HG03565 (cell line): ENCODE data around the gene SVOPL.

Experiments used
- ATAC-seq: cut with Tn5 transposase; IDR thresholded peaks from one replicate; pipeline ENCODE4 v1.9.1; 2021; ENCODE audit warnings: mild to moderate bottlenecking, moderate library complexity; ENCODE audit not compliant: unreplicated experiment

The SVOPL gene

DNA sequence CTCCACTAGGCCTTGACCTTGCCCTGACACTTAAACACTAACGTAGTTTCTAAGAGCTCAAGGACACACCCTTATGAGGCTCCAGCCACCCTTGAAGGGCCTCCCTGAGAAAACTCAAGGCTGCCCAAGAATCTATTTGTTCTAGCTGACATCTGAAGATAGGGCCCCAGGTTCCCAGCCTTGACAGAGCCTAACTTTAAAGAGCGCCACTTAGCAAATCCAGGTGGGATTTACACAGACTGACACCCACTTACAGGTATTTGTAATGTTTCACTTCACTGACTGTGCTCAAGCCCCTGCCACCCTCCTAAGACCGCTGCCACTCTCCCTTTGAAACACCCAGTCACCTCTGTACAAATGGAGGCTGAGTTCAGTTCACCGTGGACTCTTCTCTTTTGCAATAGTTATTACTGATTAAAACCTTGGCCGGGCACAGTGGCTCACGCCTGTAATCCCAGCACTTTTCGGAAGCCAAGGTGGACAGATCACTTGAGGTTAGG is 90.4 kb downstream of the SVOPL start:
- ATAC-seq = no peak

DNA sequence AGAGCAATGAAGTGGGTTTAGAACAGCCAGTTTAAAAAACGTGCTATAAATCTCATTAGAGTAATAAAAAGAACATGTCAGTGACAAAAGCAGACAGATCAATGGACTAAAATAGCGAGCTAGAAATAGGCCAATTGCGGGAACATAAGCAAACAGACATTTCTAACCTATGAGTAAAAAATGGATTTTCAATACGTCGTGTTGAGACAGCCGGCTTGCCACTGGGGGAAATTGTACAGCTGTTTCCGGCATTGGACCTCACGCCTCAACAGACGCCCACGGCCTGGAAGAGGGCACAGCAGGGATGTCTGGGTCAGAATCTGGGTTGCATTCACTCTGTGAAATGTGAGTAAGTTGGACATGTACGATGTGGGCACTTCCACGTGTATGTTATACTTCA is 92.9 kb downstream of the SVOPL start:
- ATAC-seq = no peak

DNA sequence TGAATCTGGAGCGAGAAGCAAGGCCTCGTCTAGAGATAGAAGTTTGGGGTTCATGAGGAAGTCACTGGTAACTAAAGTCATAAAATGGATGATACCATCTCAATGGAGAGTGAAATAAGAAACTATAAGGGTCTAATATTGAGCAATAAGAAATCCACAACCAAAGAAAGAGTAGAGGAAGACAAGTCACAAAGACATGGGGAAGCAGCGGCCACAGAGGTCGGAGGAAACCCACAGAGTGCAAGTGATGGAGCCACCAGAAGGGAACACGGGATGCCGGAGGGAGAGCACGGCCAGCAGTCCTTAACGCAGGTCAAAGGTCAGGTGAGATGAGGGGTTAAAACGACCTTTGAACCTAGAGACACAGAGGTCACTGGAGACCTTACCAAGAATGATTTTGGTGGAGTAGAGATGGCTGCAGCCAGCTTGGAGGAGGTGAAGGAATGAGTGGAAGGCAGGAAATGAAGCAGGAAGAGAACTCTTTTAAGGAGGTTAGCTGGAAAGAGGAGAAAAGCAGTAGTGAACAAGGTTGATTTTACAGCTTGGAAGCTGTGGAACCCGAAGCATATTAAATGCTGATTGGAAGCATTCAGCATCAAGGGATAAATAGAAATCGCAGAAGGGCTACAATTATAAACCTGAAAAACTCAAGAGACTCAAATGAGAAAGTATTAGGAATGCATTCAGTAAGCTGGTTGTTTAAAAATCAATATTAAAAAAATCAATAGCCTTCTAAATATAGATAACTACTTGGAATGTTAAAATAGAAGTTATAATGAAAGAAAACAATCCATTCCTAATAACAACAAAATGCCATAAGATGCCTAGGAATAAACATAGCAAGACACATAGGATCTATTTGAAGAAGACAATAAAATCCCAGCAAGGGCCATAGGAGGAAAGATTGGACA is 93.7 kb downstream of the SVOPL start:
- no peak for ATAC-seq

DNA sequence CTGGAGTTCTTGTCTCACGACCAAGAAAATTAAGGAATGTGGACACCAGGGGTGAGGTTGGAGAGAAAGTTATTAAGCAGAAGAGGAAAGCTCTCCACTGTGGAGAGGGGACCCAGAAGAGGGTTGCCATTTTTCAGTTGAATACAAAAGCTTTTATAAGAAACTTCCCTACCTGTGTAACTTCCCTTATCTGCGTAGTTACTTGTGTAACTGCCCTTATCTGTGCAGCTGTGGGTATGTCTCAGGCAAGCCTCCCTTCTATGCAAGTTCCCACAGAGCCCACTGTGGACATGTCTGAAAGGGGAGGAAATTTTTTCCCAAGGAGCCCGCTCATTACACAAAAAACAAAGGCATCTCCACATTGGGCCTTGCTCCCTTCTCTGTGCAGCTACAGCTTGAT is 94.9 kb downstream of the SVOPL start:
- no peak for ATAC-seq

DNA sequence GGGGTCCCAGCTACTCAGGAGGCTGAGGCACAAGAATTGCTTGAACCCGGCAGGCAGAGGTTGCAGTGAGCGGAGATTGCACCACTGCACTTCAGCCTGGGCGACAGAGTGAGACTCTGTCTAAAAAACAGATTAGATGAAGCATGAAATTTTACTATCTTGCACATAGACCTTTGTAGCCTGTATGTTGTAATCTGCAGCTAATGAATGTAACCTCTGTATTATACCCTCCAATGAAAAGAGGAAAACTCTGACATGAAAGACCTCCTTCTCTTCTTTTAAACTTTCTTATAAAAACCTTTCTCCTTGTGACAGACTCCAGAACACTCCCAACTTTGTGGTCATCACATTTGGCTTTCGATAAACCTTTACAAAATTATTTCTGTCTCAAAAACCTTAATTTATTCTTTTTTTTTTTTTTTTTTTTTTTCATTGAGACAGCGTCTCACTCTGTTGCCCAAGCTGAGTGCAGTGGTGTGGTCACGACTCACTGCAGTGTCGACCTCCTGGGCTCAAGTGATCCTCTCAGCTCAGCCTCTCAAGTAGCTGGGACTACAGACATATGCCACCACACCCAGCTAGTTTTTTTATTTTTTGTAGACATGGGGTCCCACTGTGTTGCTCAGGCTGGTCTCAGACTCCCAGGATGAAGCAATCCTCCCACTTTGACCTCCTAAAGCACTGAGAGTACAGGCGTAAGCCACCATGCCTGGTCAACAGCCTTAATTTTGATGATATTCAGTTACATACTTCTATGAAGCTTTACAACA is 97.4 kb downstream of the SVOPL start:
- no peak for ATAC-seq

DNA sequence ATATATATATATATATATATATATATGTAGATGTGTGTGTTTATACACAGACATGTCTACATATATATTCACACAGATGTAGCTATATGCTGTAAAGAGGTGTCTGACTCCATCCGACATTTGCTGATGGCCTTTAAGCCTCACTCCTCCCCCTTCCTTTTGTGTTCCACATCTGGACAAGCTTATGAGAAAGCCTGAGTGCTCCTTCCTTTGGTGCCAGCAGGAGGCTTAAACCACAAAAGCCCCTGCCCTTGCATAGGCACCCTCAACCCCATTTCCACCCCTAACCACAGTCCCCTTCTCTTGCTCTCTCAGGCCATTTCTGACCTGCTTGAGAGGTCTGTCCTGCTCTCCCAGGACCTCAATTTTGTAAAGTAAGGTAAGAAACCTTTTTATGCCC is 98.7 kb downstream of the SVOPL start:
- ATAC-seq = no peak

DNA sequence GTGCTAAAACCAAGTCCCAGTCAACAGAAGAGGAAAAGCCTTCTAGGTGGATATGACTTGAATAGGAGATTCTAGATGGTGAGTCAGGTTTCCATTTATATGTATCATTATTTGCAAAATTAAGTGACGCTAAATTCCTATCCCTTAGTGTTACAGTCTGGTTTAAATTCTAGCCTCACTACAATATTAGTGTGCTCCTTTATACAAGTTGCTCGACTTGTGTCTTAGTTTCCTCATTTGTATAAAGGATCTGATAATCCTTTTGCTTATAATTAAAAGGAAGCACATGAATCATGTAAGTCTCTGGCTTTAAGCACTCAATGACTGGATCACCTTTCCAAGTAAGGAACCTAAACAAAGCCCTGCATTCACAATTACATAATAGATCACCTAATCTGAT is 105.7 kb downstream of the SVOPL start:
- no peak for ATAC-seq

DNA sequence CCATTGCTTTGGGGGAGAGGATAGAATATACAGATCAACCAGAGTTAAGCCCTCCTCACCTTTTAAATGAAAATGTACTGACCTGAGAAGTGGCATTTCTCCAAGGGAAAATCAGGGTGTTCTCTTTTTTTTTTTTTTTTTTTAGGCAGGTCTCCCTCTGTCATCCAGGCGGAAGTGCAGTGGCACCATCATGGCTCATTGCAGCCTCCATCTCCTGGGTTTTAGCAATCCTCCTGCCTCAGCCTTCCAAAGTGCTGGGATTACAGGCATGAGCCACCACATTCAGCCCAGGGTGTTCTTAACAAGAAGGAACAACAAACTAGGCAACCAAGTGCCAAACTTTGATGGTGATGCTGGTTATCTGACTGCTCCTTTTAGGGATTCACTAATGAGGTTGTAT is 111.0 kb downstream of the SVOPL start:
- ATAC-seq = no peak

DNA sequence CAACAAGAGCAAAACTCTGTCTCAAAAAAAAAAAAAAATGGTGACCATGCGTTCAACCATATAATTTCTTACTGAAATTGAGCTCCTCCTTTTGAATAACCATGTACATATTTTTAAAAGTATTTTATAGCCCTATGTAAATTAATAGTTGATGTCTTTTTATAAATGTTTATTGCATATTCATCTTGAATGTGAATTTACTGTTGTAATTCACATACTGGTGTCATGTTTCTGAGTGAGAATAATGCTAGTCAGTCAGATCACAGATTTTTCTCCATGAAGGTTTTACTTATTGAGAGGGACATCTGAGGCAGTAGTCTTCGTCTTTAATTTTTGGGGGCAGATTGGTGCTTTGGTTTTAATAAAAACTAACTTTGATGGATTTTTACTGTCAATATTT is 112.2 kb downstream of the SVOPL start:
- ATAC-seq = no peak

DNA sequence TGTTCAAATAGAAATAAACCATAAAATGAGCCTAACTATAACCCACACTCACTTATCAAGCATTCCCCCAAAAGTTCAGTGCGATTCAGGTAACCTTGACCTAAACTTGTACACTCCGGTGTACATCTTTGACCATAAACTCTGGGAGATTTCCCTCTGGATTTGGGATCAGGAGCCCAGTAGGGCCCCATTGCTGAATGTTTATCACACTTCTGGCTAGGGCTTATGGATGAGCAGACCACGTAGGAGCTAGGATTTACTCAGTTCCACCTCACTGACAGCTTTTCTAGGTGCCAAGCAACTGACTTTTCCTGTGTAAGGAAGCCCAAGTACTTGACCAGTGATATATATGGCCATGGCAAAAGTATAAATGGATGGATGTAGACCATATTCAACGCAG is 113.7 kb downstream of the SVOPL start:
- ATAC-seq = no peak

DNA sequence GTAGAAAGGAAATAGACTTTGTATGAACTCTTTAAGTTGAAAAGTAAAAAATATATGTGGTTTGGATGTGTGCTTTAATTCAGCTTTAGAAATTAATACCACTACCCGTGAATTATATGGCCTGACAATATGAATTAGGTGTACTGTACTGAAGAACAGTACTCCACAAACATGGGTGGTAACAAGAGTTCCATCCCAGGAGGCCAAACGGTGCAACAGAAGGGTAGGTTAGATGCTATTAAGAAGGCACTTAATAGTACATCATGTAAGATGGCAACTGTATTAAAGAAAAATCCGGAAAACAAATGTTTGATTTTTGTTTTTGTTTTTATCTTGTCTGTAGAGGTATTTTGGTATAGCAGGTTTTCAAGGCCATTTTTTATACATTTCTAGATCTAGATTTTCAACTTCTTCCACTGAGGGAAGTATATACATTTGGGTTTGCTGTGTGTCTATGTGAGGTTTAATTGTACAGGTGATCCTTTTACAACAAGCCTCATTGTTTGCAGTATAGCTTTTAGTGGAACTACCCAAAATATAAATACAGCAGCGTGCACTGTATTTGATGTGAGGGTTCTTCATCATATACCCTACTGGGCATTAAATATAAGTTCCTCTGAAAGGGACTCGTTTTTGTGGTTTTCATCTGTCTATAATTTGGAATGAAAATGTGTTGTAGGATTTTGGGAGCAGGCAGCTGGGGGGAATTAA is 115.7 kb downstream of the SVOPL start:
- ATAC-seq = no peak

DNA sequence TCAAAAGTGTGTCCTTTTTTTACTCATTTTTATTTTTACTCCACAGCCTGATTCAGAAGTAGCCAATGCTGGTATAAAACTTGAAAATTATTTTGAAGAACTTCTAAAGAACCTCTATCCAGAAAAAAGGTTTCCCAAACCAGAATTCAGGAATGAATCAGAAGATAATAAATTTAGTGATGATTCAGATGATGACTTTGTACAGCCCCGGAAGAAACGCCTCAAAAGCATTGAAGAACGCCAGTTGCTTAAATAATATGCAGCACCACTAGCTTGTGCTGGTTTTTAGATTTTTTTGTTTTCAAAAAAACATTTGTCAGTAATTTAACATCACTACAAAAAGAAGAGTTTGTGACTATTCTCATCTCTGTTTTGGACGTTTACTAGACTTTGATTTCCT is 116.5 kb downstream of the SVOPL start:
- ATAC-seq = no peak

DNA sequence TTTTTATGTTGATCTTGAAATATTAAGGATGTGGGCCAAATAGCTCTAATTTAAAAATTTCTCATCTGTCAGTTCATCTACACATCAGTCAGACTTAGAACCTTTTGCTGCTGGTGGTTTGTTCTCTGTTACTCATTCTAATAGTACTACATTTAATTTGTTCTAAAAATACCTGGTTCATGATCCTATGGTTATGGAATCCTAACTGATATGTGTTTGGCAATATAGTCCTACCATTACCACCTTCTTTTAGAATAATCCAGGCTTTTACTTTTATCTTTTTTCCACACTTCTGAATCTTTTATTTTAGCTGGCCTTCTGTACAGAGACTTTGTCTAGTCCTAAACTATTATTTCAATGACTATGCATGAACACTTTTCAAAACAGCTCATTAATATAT is 116.9 kb downstream of the SVOPL start:
- no peak for ATAC-seq

DNA sequence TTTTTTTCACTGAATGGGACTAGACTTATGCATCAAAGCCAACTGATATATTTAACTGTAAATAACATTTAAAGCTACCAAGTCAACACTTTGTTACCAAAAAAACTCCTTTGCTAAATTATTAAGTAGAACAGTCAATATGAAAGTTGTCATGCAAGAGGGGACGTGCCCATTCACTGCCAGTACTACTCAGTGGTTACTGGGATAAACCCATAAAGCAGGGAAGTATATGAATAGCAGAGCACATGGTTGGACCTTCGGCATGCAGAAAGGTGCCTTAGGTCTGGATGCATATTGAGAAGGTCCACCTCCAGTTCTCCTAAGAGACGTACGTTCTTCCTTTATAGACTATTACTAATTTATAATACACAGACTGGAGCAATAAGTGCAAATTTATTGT is 120.1 kb downstream of the SVOPL start:
- no peak for ATAC-seq

DNA sequence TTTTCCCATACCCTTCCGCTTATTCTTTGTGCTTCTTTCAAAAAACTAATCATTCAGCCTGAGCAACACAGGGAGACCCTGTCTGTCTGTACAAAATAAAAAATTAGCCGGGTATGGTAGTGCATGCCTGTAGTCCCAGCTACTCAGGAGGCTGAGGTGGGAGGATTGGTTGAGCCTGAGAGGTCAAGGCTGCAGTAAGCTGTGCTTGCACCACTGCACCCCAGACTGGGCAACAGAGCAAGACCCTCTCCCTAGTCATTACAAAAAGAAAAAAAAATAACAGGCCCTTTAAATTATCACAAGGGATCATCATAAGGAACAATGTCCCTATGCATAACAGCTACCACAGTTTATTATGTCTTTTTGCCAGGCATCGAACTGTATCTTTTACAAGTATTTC is 121.5 kb downstream of the SVOPL start:
- ATAC-seq = no peak

DNA sequence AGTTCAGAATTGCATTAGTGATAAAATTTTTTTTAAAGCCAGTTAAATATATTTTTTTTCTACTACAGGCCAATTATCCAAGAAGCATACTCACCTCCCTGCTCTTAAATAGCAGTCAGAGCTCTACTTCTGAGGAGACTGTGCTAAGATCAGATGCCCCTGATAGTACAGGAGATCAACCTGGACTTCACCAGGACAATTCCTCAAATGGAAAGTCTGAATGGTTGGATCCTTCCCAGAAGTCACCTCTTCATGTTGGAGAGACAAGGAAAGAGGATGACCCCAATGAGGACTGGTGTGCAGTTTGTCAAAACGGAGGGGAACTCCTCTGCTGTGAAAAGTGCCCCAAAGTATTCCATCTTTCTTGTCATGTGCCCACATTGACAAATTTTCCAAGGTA is 122.0 kb downstream of the SVOPL start:
- no peak for ATAC-seq

DNA sequence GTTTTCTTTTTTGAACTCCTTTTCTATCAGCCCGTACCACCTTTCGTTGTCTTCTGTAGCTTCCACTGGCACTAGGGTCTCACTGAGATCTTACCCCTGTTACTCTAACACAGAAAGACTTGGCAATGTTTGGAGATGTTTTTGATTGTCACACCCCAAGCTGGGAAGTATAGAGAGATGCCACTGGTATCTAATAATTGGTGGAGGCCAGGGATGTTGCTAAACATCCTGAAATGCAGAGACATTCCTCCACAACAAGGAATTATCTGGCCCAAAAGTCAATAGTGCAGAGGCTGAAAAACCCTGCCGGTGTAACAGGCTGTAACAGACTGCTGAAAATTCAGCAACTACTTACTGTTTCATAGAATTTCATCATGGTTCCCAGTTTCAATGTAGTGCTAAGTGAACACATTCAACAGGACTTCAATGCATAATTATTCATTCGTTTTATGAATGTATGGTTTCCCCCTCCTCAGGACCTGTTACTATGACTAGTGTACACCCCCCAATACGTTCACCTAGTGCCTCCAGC is 125.2 kb downstream of the SVOPL start:
- ATAC-seq = no peak

DNA sequence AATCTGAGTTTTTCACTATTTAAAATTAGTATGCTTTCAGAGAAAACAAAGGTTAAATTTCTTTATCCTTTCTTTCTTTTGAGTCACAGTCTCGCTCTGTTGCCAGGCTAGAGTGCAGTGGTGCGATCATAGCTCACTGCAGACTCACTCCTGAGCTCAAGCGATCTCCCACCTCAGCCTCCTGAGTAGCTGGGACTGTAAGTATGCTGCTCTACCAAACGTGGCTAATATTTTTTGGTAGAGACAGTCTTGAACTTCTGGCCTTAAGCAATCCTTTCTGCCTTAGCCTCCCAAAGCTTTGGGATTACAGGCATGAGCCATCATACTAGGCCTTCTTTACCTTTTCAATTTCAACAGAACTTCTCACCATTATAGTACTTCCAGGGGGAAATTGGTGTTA is 127.4 kb downstream of the SVOPL start:
- no peak for ATAC-seq

DNA sequence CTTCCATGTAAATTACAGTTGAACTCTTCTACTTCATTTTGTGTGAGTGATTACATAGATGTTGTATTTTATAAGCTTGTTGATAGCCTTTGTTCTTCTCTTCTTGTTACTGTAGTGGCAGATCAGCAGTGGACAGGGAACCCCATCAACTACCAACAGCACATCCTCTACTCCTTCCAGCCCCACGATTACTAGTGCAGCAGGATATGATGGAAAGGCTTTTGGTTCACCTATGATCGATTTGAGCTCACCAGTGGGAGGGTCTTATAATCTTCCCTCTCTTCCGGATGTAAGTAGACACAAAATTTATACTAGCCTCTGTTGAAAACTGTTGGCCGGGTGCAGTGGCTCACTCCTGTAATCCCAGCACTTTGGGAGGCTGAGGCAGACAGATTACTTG is 130.4 kb downstream of the SVOPL start:
- ATAC-seq = no peak

DNA sequence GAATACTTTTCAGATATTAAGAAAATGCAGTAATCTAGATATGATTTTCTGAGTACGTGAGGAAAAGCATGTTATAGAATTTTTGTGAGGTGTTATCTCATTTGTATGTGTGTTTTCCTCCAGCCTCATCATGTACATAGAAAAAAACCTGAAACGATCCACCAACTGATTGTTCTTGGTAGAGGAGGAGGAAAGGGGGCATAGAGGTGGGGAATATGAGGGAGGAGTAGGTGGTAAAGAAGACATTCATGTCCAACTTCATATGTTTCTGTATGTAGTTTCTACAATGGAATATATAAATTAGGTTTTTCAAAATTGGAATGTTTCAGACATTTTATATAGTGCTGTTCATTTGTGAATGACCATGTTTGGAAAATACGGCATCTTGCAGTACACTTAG is 131.7 kb downstream of the SVOPL start:
- no peak for ATAC-seq

DNA sequence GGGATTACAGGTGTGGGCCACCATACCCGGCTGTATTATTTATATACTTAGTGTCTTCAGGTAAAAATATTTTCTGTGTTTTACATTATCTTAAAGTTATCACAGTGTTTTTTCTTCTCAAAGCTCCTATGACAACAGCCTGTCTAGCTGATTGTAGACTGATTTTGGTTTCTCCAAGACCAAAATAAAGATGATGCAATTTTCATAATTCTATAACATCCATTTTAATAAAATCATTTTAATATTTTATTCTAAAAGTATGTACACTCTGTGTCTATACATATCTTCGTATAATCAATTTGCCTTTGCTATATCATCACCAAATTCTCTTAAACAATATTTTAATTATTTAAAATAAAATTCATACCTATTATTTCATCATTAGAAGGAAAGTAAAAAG is 132.5 kb downstream of the SVOPL start:
- no peak for ATAC-seq
